ENCODE measurements around the gene YAF2.
"Not testable (repeated sequence)": the region's sequence is repeated elsewhere in the genome, so short reads cannot be mapped to it uniquely, and the experiment has no call there.

YAF2 gene

DNA sequence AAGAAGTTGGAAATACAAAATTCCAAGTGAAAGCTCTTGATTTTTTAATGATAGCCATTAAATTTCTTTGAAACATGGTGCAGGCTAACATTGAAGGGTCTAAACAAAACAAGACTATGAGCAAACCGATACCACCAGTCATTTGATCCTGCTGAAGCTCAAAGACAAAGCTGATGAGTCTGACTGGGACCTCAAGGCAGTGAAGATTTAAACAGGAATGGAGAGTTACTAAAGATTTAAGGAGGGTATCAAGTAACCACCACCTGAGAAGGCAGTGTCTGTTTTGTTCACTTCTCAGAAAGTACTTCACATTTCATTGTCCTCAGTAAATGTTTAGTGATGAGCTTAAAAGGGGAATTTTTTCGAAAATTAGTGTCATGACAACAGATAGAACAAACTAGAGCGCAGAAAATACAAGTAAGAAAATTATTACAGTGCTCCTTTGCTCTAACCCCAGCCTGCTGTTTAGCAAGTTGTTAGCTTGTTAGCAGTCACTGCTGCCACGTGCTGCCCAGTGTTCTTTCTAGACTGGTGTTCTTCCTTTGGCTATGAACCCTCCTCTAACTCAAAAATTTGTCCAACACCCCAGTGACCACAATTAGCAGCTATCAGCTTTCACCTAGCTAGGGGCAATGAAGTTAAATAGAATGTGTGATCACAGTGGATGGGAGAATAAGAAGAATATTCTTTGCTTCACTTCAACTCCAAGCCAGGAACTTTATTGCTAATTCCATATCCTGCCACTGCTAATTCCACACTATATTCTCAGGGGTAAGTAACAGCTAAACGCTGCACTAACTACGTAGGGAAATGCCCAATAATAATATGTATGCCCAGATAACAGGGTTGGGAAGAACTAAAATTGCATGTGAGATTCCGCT is 41.1 kb downstream of the YAF2 start:
- no peak for DNase-seq (ENCODE audit: low spot score)

DNA sequence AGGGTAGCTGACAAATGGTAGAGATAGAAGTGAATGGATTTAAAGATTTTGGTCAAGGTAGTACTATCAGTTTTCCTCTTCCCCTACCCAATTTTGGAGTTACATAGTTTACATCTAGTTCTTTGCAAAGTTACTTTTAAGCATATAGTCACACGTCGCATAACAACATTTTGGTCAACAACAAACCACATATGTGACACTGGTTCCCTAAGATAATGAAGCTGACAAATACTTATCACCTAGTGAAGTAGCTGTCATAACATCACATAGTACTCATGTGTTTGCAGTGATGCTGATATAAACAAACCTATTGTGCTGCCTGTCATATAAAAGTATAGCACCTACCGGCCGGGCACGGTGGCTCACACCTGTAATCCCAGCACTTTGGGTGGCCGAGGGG is 45.4 kb downstream of the YAF2 start:
- DNase-seq (ENCODE audit: low spot score), result no peak

DNA sequence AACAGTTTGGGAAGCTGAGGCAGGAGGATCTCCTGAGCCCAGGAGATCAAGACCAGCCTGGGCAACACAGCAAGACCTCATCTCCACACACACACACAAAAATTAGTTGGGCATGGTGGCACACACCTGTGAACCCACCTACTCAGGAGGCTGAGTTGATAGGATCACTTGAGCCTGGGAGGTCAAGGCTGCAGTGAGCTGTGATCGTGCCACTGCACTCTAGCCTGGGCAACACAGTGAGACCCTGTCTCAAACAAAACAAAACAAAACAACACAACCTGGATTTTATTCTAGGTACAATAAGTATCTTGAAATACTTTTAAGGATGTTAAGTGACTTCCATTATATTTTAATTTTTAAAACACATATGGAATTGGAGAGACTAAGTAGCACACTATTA is 45.8 kb downstream of the YAF2 start:
- no peak for DNase-seq (ENCODE audit: low spot score)

DNA sequence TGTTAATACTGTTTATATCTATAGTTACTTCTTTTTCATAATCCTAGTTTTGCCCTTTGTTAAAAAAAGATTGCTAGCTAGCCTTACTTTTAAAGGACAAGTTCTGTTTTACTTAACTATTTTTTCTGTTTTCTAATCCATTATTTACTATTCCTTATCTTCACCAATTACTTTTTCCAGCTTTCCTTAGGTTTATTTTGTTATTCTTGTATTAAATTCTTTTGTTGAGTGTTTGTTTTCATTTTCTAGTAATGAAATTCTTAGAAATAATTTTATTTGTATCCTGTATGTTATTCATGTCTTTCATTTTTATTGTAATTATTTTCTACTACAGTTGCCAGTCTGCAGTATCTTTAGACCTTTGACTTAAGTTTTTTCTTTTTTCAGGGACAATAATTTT is 47.7 kb downstream of the YAF2 start:
- no peak for DNase-seq (ENCODE audit: low spot score)

DNA sequence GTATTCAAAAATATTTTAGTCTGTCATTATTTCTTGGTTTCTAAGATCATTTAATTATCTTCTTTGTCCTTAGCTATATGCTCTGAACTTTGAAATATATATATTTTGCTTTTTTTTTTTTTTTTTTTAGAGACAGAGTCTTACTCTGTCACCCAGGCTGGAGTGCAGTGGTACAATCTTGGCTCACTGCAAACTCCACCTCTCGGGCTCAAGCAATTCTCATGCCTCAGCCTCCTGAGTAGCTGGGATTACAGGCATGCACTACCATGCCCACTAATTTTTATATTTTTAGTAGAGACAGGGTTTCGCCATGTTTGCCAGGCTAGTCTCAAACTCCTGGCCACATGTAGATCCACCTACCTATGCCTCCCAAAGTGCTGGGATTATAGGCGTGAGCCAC is 49.8 kb downstream of the YAF2 start:
- DNase-seq (ENCODE audit: low spot score), result not testable (repeated sequence)

DNA sequence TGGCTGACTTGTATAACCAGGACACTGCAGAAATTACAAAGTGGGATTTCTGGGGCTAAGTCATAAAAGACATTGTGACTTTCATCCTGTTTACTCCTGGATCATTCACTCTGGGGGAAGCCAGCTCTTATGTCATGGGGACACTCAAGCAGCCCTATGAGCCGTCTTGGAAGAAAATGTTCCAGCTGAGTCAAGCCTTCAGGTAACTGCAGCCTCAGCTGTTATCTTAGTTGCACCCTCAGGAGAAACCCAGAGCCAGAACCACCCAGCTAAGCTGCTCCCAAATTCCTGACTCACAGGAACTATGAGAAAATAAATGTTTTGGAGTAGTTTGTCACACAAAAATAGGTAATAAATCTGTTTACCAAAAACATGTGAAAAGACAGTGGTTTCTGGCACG is 50.2 kb downstream of the YAF2 start:
- no peak for DNase-seq (ENCODE audit: low spot score)

DNA sequence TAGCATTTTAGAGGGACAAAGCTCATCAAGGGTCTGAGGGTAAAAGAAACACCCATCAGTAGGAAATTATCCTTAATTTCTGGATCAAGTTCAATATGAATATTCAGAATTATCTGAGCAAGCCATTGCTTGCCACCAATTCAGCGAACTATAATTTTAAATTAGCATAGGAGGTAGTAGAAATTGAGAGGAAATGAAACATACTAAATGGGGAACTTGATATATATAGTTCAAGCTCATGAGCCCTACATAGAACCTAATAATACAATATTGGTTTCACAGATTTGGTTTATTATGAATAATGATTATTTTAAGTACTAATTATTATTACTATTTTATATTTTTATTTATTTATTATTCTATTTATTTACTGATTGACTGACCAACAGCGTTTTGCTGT is 51.3 kb downstream of the YAF2 start:
- no peak for DNase-seq (ENCODE audit: low spot score)

DNA sequence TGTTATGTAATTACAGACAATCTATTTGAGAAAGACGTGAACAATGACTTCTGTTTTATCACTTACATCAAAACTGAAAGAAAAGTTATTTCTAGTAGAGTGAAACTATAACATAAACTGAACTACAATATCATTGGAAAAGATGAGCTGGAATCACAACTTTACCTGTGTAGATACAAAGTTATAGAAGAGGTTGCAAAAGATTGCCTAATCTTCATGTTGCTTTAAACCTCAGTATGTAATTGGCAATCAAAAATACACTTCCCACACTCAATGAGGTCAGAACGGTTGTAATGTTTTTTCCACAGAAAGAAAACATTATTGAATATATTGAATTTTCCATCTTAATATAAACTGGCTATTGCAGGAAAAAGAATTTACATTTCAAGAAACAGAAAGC is 55.7 kb downstream of the YAF2 start:
- no peak for DNase-seq (ENCODE audit: low spot score)

DNA sequence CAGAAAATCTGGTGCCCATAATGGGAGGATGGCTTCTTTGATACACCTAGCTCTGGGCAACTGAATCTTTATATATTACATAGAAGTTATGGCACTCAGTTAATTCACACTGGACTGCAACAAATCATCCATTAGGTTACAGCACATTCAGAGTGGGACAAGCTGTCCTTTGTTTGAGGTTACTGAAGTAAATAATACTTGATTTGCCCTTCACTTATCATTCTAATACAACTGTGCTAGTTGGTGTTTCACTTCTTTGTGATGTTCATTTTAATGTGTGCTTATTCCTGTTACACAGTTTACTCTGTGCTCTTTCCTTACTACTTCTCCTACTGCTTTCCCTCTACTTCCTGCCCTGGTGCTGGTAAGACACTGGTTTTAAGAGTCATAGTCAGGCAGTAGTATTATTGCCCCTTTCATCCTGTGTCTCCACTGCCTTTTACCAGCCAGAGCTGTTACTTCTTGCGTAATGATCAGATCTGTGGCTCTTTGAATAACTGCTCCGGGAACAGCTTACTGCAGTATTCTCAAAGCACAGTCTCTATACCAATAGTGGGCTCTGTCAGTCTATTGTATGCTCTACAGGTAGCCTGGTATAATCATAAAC is 57.0 kb downstream of the YAF2 start:
- DNase-seq (ENCODE audit: low spot score), result no peak

DNA sequence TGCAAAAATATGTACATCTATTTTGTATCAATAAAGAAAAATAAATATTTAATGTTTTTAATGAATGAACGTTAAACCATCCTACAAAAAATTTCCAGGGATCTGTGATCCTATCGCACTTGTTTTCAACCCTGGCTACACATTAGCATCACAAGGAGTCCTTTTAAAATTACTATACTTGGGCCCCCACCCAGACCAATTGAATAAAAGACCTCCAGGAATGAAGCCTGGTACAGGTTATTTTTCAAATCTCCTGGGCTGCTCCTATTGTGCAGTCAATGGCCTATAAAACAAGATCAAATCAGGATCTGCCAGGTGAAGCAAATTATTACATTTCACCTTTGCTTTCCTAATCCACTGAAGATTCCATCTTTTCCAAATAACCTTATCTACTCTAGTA is 59.9 kb downstream of the YAF2 start:
- DNase-seq (ENCODE audit: low spot score), result no peak

DNA sequence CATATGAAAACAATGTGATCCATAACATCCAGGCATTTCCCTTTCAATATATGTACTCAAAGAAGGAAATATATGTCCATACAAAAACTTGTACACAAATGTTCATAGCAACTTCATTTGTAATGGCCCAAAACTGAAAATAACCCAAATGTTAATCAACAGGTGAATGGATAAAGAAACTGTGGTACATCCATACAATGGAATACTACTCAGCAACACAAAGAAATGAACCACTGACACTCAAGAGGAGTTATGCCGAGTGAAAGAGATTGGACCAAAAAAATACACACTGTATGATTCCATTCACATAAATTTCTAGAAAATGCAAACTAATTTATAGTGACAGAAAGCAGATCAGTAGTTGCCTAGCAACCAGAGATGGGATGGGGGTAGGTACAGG is 63.1 kb downstream of the YAF2 start:
- DNase-seq (ENCODE audit: low spot score), result no peak

DNA sequence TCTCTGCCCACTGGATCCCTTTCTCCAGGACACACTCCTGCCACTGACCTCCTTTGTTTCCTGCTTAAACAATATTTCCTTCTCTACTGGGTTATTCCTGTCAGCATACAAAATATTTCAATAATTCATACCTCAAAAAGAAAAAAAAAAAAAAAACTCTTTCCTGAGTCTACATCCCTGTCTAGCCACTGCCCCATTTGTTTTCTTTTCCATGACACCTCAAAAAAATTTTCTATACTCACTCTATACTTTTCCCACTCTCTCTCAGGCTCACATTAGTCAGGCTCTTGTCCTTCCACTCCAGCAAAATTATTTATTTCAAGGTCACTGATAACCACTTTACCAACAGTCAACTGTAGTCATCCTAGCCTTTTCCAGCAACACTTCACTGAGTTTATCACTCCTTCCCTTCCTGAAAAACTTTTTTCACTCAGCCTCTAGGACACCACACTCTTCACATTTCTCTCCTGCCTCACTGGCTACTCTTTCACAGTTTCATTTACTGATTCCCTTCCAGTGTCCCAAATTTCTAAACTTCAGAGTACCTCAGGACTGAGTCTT is 64.0 kb downstream of the YAF2 start:
- no peak for DNase-seq (ENCODE audit: low spot score)

DNA sequence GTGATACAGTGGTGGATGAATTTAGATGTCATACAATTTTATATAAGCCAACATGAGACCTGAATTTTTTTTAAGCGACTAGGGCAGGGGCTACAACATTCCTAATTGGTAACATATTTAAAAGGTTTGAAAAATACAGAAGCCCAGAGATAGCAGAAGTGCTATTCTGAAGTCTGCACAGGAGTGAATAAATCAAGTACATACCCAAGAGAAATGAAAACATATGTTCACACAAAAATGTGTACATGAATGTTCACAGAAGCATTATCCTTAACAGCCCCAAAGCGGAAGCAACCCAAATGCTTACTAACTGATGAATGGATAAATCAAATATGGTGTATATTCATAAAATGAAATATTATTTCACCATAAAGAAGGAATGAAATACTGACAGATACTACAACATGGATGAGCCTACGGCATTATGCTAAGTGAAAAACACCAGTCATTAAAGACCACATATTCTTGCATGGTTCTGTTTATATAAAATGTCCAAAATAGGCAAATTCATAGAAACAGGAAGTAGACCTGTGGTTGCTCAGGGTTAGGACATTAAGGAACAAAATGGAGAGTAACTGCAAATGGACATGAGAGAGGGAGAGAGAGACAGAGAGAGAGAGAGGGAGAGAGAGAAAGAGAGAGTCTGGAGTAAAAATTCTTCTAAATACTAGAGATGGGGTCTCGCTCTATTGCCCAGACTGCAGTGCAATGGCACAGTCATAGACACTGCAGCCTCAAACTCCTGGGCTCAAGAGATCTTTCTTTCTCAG is 65.4 kb downstream of the YAF2 start:
- DNase-seq (ENCODE audit: low spot score), result no peak

DNA sequence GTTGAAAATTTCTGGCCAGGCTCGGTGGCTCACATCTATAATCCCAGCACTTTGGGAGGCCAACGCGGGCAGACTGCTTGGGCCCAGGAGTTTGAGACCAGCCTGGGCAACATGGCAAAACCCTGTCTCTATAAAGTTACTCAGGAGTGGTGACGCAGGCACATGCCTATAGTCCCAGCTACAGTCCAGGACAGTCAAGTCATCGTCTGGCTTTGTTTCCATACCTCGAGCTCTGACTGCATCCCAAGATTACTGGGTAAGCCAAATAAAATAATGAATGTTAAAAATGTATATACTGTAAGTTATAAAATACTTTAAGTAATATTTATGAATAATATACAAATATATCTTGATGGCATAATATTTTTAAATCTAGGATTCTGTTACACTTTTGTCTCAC is 70.3 kb downstream of the YAF2 start:
- no peak for DNase-seq (ENCODE audit: low spot score)

DNA sequence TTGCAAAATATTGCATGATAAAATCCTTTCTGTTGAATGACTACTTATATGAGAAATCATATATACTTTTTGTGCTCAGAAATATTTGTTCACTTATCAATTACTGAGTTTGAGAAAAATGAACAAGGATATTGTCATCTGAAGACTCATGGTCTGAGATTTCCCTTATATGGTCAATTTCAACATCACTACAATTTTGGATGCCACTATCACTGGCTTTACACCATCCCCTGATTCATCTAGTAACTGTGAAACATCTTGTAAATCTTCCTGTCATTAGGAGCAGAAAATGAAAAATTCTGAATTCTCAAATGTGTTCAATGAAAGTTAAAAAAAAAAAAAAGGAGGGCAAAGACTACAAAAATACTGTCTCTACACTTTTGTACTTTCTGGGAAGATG is 71.5 kb downstream of the YAF2 start:
- no peak for DNase-seq (ENCODE audit: low spot score)

DNA sequence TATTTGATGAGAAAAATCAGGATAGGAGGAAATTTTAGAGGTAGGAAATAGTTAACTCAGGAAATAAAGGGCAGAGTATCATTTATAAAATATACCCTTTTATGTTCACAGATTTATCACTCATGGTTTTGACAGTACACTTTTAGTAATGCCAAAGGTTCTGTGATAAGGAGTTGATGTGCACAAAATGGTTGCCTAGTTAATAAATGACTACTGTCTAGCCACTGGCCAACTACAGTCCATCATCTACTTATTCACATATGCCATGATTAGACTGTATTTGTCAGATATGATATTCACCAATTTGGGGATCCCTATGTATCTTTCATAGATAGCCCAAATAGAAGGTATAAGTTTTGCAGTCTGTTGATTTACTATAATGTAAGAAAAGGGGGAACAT is 74.1 kb downstream of the YAF2 start:
- DNase-seq (ENCODE audit: low spot score), result no peak

DNA sequence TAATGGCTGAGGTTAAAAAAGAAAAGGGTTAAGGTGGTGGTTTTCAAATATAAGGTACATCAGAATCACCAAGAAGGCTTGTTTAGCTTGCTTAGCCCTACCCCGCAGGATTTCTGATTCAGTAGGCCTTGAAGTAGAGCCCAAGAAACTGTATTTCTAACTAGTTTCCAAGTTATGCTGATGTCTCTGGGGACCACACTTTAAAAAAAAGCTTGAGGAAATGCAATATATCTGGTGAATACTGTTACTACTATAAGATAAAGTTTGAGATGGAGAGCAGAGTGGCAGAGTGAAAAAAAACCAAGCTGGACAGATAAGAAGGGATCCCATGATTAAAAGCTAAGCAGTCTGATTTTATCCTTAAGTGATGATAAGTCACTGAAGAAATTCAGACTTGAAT is 75.1 kb downstream of the YAF2 start:
- no peak for DNase-seq (ENCODE audit: low spot score)

DNA sequence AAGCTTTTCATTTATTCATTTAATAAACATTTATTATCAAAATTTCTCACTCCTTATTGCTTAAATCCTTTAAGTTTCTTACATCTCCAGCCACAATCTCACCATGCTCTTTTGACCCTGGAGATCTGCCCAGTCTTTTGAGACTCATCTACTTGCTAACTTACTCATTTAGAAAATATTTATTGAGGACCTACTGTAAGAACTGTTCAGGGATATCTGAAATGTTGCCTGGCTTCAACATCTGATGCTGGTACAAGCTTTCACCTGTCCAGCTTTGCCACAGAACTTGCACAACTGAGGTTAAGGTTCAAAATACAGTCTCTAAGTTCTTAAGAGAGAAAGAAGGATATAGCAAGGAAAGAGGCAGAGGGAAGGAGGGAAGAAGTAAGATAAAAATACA is 75.9 kb downstream of the YAF2 start:
- no peak for DNase-seq (ENCODE audit: low spot score)

DNA sequence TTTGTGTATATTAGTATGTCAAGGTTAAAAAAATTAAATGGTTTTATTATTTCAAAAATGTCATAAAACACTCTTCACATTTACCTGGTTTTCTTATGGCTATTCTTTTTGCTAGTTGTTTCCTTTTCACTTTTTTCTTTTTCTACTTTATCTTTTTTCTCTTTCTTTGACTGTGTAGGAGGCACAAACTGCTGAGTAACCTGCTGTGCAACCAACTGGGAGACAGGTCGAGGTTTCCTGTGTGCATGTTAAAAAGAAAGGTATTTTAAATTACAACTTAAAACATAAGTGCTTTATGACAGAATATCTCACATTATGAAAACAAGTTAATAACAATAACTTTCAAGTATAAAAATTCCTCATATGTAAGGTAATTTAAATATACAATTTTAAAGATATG is 76.5 kb downstream of the YAF2 start:
- DNase-seq (ENCODE audit: low spot score), result no peak

DNA sequence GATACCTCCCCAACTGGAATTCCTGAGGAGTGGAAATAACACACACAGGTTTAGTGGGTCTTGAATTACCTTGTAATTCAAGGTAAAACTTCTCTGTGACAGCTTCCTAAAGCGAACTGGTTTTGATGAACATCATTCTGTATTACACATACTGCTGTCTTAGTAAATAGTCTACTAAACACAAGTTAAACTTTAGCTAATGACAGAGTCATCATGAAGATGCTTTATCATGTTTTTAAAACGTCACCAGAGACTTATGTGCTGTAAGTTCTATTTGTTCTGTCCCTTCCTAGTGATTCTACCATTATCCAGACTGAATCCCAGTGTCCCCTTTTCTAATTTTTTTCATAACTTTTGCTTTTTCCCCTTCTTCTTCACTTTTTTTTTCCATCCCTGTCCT is 81.8 kb downstream of the YAF2 start:
- no peak for DNase-seq (ENCODE audit: low spot score)

DNA sequence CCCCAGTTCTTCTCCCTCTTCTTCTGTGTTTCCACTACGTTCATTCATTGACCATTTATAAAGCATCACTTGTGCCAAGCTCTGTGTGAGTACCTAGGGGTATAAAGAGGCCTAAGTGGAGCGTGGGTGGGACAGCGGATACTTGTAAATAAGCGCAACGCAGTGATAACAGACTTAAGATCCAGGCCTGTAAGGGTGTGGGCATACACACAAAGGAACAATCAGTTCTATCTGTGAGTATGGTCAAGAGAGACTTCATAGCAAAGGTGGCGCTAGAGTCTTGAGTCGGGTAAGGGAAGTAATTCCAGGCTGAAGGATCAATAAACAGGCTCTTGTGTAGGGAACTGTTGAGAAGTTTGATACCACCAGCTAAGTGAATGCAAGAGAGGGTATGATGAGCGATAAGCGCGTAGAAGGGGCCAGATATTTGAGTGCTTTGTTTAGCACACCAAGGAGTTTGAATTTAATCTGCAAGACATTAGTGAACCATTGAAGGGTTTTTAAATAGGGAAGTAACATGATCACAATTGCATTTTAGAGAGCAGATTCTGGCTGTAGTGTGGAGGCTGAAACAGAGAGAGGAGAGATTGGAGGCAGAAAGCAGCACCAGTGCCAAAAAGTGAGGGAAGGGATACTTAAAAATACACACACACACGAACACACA is 92.4 kb downstream of the YAF2 start:
- DNase-seq (ENCODE audit: low spot score), result no peak

DNA sequence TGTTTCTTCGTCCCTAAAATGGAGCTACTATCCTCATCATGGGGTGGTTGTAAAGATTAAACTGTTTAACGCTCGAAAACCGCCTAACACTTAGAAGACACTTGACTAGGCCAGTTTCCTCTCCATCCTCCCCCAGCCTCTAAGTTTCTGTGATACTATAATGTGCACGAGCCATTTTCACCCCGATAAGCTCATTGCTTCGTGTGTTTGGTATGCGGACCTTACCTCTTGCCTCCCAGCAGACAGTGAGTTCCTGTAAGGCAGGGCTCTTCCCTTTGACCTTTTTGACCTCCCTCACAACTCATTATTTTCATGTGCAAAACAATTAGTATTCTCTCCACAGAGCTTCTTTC is 92.9 kb downstream of the YAF2 start:
- no peak for DNase-seq (ENCODE audit: low spot score)

Data from hepatic stellate cell (primary cell).